HG03139 (cell line): Measurements from ENCODE around the gene DSCAML1.
"Not testable (repeated sequence)": the region's sequence is repeated elsewhere in the genome, so short reads cannot be mapped to it uniquely, and the experiment has no call there.

Experiments
- ATAC-seq: cut with Tn5 transposase; IDR thresholded peaks from one replicate; pipeline ENCODE4 v1.9.1; 2021; ENCODE audit not compliant: unreplicated experiment

Gene DSCAML1

DNA sequence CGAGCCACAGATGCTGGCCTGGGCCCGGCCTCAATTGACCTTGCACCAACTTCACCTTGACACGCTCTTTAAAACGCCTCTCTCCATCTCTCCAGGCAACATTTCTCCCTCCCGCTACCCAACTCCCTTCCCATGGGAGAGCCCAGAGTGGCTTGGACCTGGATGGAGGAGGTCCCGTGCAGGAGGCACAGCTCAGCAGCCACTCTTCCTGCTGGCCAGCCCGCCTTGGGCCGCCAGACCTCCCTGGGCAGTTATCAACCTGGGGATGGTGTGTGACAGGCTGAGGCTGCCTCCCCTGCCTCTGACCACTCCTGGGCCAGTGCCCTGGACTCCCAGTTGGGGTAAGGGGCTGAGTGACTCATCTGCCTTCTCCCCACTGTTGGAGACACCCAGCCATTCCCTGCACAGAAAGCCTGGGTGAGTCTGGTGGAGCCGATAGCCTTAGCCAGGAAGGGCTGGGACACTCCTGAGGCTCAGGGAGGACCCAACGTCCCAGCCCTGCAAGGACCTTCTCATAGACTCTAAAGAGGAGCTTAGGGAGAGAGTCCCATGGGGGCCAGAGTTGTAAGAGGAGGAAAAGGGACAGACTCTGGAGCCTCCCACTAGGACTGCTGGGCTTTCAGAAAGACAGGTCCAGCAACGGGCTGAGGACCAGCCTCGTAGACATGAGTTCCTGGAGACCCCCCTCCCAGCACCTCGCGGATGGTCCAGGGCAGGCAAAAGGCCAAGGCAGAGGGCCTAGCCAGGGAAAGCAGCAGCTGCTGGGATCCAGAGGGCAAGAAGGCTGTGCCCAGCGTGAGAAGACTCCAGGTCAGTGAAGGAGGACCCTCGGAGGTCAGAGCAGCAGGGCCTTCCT is 337.7 kb downstream of the DSCAML1 start:
- no peak for ATAC-seq

GRCh38 chr11:117458275-117459122 is 338.5 kb downstream of the DSCAML1 start:
- ATAC-seq: no peak

DNA sequence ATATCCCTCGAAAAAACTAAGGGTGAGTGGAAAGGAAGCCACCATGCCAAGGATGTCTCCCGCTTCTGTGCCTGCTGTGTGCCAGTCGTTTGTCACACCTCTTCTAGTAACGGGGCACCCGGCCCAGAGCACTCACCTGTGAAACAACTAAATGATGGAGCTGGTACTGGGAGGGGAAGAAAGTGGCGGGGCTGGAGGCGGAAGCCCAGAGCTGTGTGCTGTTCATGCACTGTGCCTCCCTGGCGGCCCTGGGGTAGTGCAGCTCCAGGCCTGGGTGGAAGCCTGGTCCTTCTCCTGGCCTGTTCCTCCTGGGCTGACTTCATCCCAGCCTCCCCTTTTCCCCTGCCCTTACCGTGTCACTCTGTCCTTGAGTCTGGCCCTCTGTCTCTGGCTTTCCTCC is 339.2 kb downstream of the DSCAML1 start:
- ATAC-seq: no peak

DNA sequence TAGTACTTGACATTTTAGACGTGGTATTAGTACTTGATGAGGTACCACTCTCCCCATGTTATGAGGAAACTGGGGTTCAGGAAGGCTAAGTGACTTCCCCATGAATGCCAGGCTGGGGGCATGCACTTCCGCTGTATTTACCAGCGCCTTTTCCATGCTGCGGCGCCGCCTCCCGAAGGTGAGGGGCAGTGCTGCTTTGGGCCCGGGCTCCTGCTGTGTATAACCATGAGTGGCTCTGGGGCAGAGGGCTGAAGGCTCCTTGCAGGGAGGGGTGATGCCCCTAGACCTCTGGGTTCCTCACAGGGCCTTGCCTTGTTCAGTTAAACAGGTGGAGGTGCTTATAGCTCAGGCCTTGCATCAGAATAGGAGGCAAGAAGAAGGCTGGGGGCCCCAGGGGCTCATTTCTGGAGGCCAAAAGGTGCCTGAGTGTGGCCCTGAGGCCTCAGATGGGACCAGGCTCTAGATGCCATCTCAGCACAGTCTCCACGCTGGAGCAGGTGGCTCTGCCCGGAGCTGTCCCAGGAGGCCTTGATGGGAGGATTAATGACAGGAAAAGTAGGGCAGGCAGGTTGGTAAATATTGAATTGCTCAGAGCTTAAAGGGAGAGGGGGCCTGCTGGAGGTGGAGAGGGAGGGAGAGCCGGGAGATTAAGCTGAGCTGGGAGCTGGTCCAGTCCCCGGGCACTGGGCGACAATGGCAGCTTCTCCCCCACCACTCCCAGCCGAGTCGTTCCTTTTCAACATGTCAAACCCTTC is 339.8 kb downstream of the DSCAML1 start:
- no peak for ATAC-seq

GRCh38 chr11:117456721-117457029 is 340.3 kb downstream of the DSCAML1 start:
- not testable (repeated sequence) for ATAC-seq

GRCh38 chr11:117456027-117456720 is 340.8 kb downstream of the DSCAML1 start:
- peak; percentile 44 for ATAC-seq

- no peak for ATAC-seq
These were observed 342.5 kb downstream of the DSCAML1 start for GRCh38 chr11:117454564-117454917.

DNA sequence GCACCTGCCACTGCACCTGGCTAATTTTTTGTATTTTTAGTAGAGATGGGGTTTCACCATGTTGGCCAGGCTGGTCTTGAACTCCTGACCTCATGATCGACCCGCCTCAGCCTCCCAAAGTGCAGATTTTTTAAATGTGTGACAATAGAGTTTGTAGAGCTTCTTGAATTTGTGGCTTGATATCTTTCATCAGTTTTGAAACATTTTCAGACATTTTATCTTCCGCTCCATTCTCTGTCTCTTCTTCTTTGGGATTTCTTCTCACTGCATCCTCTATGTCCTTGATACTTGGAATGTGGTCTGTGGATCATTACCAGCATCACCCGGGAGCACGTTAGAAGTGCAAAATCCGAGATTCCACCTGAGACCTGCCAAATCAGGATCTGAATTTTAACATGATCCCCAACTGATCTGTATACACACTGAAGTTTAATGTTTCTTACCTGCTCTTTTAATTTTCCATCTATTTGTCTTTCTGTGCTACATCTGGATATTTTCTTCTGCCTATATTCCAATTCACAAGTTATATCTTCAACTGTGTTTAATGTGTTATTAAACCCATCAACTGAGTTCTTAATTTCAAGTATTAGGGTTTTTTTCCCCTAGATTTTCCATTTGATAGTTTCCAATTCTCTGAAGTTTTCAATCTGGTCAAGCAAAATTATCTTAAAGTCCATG is 343.0 kb downstream of the DSCAML1 start:
- ATAC-seq: no peak

- ATAC-seq: no peak
These were observed 347.8 kb downstream of the DSCAML1 start for GRCh38 chr11:117449111-117449693.

DNA sequence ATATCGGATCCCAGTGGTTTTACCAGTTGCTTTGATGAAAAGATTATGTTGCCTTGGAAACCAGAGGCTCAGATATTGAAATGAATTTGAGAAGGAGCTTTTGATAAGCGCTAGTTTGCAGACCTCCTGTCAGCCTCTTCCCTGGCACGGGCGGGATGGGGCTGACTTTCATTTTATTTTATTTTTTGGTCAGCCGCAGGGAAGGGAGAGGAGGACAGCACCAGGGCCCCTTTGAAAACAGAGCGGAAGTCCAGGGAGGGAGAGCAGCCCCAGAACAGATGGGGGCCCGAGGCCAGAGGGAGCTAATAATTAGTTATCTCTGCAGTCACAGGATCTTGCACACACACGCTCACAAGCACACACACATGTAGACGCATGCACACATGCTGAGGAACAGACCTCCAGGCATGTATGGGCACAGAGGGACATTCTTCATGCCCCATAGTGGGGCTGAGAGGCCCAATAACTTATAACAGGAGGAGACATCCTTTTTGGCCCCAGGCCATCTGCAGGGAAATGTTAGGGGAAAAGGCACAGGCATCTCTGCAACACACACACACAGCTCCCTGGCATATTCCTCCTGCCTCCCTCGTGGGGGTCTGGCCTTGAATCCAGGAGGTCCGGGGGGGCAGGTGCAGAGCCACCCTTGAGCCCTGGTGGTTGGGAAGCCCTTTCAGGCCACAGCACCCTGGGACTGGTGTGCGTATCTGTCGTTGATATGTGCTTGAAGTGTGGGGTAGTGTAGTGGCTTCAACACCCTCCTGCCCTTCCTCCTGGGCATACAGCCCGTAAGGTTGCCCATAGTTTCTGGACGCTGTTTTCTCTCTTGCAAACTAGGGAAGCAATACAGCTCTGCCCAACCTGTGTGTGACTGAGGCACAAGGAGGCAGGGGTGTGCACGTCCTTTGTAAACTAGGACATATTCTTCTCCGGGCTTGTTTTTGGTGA is 352.0 kb downstream of the DSCAML1 start:
- ATAC-seq: no peak

- no peak for ATAC-seq
These were observed 352.8 kb downstream of the DSCAML1 start for GRCh38 chr11:117444256-117444655.

- no peak for ATAC-seq
These were observed 353.5 kb downstream of the DSCAML1 start for GRCh38 chr11:117443266-117444186.

DNA sequence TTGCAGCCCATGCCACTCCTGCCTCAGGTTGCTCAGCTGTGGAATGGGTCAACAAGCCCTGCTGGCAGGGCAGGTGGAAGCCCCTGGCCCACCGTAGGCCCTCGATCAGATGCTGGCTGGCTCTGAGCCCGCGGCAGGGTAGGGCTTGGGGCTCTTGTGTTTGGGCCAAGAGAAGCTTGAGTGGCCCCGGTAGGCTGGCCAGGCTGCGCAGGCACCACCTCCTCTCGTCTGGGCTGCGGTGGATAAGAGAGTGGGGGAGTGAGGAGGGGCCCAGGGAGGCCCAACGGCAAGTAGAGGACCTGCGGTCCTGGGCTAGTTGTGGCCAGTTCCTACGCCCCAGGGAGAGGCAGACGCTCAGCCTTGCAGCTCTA is 354.2 kb downstream of the DSCAML1 start:
- ATAC-seq: no peak

- no peak for ATAC-seq
These were observed 354.8 kb downstream of the DSCAML1 start for GRCh38 chr11:117442049-117442868.

DNA sequence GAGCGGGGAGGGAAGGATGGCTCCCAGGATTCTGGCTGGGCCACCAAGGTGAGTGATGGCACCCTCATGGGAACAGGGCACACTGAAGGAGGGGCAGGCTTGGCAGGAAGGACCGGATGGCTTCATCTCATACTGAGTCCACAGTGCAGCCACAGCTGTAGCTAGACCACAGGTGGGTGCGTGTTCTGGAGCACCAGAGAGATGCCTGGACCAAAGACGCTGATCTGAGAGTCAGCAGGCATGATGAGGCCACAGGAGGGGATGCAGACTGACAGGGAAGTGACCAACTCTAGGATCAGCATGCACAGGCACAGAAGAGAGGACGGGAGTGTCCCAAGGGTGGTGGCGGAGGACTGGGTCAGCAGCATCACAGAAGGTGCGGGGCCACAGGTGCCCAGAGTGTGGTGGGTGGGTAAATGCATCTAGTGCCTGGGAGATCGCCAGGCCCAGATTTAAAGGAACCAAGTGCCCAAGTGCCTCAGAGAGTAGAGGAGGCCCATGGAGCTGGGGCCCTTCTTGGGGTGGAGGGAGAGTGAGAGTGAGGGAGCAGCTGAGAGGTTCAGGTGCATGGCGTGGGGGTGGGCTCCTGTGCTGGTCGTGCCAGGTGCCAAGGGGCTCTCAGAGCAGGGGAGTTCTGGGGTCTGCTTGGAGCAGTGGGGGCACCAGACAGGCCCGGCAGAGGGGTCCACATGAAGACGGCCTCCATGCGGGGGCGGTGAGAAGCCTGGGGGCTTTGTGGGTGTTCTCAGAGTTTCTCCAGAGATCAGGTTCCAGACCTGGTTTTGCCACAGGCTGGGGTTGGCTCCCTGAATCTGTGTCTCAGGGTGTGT is 355.7 kb downstream of the DSCAML1 start:
- no peak for ATAC-seq

DNA sequence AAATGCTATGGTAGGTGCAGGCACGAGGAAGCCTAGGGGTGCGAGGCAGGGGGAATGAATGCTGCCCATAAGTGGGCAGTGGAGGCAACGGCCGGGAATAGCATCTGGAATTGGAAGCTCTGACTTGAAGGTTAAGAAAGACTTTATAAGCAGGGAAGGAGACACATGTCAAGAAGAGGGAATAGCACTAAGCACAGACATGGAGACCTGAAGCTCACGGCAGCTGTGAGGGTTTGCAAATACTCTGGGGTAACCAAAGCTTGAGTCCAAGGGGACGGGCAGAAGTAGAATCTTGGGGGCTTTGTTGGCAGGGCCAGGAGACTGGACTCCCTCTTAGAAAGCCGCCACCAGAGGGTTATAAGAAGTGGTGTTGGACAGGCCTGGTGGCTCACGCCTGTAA is 356.8 kb downstream of the DSCAML1 start:
- no peak for ATAC-seq
